Stimulated activated naive CD4-positive, alpha-beta T cell treated with Interleukin-2 at 50 U/mL for 16 hours (primary cell): ENCODE measurements around the gene DNER.
"Not testable (repeated sequence)": the region's sequence is repeated elsewhere in the genome, so short reads cannot be mapped to it uniquely, and the experiment has no call there.

ENCODE experiments used
- DNase-seq: peaks from one replicate; lab custom pipeline; 2025; lab: John Stamatoyannopoulos, UW

The DNER gene

GRCh38 chr2:229714080-229714735 lies at the start of gene DNER:
Gene DNER, minus strand, starts transcription at chr2:229714555. Its CDS starts 132 bp downstream, at chr2:229714423.
- peak; percentile 19 for DNase-seq

GRCh38 chr2:229761663-229762062 lies 47.3 kb upstream of the DNER start:
- no peak for DNase-seq

GRCh38 chr2:229757462-229757861 lies 43.1 kb upstream of the DNER start:
- DNase-seq: not testable (repeated sequence)

GRCh38 chr2:229752970-229753729 lies 38.8 kb upstream of the DNER start:
- no peak for DNase-seq

GRCh38 chr2:229749779-229750178 lies 35.4 kb upstream of the DNER start:
- DNase-seq: no peak

GRCh38 chr2:229748950-229749349 lies 34.6 kb upstream of the DNER start:
- DNase-seq: no peak

- not testable (repeated sequence) for DNase-seq
Observed at GRCh38 chr2:229742691-229743090, 28.3 kb upstream of the DNER start.

GRCh38 chr2:229740279-229740678 lies 25.9 kb upstream of the DNER start:
- no peak for DNase-seq

- DNase-seq: no peak
Observed at GRCh38 chr2:229738024-229738625, 23.8 kb upstream of the DNER start.

GRCh38 chr2:229734410-229734809 lies 20.1 kb upstream of the DNER start:
- no peak for DNase-seq

- DNase-seq: no peak
Observed at GRCh38 chr2:229733611-229734245, 19.4 kb upstream of the DNER start.

- DNase-seq: no peak
Observed at GRCh38 chr2:229732897-229733296, 18.5 kb upstream of the DNER start.

GRCh38 chr2:229731916-229732315 lies 17.6 kb upstream of the DNER start:
- no peak for DNase-seq

- DNase-seq: no peak
Observed at GRCh38 chr2:229731363-229731762, 17.0 kb upstream of the DNER start.

GRCh38 chr2:229728370-229728769 lies 14.0 kb upstream of the DNER start:
- no peak for DNase-seq

- DNase-seq: no peak
Observed at GRCh38 chr2:229726643-229727042, 12.3 kb upstream of the DNER start.

GRCh38 chr2:229725716-229726574 lies 11.6 kb upstream of the DNER start:
- DNase-seq: no peak

GRCh38 chr2:229723192-229723591 lies 8.8 kb upstream of the DNER start:
- DNase-seq: not testable (repeated sequence)

GRCh38 chr2:229719926-229720647 lies 5.7 kb upstream of the DNER start:
- DNase-seq: no peak

- DNase-seq: no peak
Observed at GRCh38 chr2:229718057-229718456, 3.7 kb upstream of the DNER start.

GRCh38 chr2:229715895-229716507 lies 1.6 kb upstream of the DNER start:
- no peak for DNase-seq
